HG02588 (cell line): ENCODE measurements around the gene IL16.
"Not testable (repeated sequence)": the region's sequence is repeated elsewhere in the genome, so short reads cannot be mapped to it uniquely, and the experiment has no call there.

Experiments used
- ATAC-seq: cut with Tn5 transposase; IDR thresholded peaks from one replicate; pipeline ENCODE4 v1.9.1; 2021; ENCODE audit warnings: mild to moderate bottlenecking, moderate library complexity; ENCODE audit not compliant: unreplicated experiment

The IL16 gene

DNA sequence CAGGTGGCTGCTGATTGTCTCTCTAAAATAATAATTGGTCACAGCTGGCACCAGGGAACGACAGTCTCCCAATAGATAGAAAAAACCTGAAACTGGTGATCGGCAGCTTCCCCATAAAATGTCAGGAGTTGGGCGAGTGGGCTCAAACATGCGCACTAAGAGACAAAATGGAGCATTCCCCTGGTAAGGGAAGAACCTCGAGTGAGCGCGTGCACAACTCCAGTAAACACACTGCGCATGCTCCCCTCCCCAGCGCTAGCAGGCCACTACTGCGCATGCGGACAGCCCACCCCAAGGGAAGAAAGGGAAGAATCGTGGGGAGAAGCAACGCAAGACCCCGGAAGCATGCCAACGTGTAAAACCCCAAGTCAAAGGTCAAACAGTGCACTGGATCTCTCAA lies 134.9 kb downstream of the IL16 start:
- ATAC-seq, result no peak

DNA sequence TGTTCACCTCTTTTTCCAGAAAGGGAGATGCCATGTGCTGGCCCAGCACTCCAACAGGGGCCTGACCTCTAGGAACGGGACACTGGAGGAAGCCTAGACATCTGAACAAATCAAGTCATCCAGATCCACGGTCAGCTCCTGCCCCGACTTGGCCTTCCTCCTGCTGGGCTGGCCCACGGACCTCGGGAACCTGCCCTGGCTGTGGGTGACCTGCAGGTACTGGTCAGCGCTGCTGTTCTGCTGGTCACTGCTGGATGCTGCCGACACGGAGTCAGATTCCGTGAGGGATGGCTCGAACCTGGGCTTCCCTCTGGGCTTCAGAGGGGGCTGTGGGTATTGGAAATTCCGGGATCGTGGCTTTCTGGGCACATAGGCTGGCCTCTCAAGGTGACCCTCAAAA lies 135.6 kb downstream of the IL16 start:
- no peak for ATAC-seq

DNA sequence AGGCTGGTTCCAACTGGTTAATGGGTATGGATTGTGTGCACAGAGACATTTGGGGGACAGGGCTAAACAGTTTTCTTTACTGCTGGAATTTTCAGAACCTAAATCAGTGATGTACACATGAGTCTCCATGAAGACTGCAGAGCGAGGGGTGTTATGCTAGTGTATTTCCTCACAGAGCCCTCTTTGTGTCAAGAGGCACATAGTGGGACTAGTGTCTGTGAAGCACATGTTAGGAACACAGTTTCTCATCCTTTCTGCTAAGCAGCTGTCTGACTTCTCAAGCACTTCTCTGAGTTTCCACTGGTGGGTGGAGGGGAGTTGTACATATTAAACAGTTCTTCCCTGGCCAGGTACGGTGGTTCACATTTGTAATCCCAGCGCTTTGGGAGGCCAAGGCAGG lies 136.7 kb downstream of the IL16 start:
- no peak for ATAC-seq

DNA sequence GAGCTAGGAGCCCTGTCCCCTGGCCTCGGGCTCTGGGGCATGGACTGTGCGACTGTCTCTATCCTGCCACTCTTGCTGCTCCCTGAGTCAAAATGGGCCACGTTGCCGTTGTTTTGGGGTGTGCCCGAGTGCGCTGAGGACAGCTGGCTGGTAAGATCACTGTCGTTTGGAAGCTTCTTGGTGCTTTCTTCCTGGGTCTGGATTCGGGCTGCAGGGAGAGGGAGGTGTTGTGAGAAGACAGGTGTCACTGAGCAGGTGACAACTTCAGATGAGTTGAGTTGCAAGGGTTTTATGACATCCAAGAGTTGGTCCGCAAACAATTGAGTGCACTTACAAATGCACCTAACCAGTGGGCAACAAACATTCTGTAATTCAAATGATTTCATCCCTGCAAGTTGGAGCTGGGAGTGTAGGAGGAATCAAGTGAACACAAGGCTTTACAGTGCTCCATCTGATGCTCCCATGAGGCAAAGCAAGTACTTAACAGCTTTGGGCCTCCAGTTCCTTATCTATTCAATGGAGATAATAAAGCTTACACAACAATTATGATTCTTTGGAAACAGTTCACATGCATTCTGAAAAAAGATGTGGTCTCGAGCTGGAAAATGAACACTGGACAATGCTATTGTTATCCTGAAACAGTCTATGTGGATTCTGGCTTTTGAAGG lies 138.2 kb downstream of the IL16 start:
- ATAC-seq, result no peak

DNA sequence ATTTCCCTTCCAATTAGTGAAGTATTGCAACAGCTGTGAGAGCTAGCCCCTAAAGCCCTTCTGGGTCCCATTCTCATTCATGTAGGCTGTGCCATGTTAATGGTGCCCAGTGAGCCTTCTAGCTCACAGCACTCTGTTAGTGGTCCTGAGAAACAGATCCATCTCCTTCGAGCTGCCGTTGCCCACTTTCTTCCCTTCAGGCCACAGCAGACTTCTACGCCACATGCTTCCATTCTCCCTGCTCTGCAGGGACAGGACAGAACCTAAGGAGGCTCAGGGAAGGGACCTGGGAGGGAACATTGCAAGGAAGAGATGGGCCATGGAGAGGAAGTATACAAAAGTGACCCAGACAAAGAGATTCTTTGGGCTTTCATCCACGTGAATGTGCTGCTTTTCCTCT lies 139.0 kb downstream of the IL16 start:
- ATAC-seq, result no peak

DNA sequence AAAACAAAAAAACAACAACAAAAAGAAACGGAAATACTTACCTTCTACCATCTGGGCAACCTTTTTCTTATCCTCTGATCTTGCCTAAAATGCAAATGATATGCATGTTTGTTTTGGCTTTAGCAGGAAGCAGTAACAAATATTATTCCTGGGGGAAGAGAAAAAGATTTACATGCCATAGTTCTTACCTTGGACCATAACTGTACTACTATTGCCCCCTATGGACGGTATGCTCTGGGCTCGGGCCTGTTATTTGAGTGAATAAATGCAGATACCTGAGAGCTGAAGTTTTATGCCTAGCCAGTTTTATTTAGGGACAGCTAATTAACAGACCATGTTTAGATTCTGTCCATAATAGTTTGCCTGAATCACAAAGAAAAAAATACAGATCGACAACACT lies 139.9 kb downstream of the IL16 start:
- ATAC-seq, result no peak

DNA sequence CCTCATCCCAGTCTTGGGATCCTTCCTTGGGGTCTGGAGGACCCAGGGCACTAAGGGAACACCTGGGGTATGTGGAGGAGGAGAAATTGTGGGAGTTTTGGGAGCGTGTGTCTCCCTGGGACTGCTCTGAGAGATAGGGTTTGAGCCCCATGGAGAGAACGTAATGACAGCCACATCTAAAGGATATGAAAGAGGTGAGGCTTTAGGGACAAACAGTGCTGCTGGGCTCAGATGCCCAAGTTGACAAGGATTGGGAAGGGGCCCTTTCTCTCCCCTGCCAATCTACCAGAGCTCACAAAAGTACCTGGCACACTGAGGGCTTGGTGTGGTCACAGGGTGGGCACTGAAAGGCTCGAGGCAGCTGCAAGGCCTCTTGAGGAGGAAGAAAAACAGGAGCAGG lies 140.6 kb downstream of the IL16 start:
- ATAC-seq, result no peak

DNA sequence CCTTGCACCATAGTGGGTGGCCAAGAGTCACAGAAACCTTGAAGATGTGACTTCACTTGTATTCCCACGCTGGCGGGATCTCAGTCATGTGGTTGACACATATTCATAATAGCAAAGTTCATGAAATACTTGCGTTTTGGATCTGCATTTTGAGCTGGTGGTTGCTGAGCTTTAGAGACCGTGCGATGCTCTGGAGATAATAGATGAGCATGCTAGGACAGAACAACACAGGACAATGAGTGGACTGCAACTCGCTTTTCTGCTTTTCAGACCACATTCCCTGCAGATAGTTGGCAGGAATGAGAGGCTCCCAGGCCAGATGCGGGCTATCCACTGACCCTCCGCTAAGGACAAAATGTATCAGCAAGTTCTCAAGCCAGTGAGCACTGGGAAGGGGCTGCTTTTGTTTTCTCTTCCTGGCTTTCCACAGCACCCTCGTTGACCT lies 141.1 kb downstream of the IL16 start:
- ATAC-seq, result no peak

DNA sequence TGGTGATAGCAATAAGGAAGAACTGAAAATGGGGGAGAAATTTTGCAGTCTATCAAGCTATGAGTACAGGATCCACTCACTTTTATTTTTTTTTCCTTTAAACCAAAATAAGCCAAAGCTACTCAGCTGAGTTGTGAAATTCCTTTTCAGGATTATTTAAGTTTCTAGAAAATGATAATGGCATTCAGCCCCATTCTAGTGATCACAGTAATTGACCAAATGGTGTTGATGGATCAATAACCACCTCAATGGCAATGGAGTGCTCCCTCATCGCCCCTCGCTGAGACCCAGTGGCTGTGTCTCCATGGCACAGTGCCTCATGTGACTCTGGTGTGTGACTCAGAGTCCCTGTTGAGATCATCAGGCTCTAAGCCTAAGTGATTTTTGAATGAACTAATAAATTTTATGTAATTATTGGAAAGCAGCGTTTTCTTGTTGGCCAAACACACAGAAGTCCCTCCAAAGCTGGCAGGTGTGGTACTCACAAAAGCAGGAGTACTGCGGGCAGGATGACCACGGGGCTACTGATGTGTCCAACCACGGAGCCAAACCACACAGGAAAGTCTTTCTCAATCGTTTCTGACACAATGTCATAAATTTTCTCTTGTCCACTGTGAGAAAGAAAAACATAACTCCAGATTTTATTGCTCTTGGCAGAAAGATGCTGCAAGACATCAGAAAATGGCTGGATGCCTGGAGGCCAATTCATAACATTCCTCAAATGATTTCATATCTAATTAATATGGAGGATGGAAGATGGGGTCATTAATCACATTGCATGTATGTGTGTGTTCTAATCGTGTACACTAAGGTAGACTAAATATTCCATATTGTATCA lies 141.7 kb downstream of the IL16 start:
- no peak for ATAC-seq

DNA sequence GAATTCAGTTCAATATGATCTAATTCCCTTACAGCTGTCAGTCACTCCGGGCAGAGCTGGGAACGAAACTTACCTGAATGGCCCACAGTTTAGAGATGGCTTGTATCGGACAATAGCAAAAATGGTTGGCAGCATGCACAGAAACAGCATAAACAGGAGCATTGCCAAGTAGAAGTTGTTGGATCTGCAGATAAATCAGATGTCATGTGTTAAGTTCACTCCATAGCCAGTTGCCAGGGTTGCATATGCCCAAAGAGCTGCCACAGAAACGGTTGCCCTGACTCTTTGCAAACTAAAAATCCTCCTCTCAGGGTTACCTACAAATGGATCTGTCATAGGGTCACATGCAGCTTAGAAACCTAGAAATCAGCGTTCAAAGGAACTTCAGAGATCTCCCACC lies 142.6 kb downstream of the IL16 start:
- no peak for ATAC-seq

DNA sequence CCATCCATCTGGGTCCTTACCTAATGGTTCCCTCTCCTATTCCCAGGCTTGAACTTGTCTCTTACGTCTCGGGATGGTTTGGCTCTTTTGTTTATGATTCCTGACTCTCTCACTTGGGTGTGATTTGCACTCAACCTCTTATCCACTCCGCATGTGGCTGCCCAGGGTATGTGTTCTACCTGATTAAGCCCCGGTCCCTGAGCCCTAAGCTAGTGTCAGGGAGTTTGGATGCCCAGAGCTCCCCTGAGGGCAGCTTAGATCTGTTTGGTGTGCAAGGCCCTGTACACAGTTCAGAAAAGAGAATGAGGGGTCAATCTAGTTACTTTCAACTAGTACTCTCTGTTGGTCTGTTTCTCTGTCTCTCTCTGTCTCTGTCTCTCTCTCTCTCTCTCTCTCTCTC lies 143.2 kb downstream of the IL16 start:
- no peak for ATAC-seq

DNA sequence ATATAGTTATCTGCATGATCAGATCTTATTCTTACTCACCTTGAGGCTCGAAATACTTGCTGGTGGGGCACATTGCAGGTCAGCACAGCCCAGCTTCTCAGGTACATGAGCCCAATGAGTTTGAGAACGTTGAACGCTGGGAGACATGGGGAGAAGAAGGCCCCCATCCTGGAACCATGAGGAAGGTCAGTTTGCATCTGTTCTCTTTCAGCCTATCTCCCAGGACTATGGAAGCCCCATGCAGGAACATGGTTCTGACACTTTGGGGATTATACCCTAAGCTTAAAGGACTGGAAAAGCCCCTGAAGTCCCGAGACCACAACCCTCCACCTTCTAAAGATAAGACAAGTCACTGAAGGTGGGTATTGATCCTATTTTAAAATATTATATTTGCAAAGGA lies 144.7 kb downstream of the IL16 start:
- ATAC-seq, result no peak

DNA sequence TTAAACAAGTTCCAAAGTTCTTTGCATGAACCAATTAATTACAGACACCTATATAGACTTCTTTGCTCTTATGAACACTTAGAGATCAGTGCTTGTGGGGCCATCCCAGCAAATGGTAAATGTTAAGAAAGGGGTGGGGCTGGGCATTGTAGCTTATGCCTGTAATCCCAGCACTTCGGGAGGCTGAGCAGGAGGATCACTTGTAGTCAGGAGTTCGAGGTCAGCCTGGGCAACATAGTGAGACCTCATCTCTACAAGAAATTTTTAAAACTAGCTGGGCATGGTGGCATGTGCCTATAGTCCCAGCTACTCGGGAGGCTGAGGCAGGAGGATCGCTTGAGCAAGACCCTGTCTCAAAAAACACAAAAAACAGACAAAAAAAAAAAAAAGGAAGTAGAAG lies 146.7 kb downstream of the IL16 start:
- ATAC-seq, result no peak

DNA sequence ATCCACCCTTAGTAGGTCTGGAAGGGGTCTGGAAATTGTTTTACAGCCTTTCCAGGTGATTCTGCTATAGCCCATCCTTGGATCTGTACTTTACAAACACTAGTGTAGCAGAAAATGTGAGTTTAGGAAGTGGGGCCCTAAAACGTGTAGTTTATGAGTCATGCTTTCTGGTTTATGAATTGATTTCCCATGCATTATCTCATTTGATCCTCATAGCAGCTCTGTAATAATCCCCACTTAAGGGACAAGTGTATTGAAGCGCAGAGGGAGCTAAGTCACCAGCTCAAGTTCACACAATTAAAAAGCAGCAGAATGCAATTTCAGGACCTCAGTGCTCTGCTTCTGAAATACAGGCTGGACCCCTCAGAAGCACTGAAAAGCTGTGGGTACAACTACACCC lies 149.9 kb downstream of the IL16 start:
- ATAC-seq, result no peak

DNA sequence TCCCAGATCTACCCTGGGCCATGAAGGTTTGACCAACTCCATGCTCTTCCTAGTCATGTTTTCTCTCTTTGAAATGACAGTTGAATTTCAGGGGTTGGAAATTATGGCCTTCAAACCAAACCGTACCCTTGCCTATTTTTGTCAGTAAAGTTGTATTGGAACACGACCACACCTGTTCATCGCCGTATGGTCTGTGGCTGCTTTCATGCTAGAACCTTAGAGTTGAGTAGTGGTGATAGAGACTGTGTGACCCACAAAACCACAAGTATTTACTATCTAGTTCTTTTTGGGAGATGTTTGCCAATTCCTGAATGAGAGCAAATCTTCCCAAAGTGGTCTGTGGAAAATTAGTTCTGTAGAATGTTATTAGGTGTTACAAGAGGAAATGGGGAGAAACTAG lies 151.2 kb downstream of the IL16 start:
- no peak for ATAC-seq

DNA sequence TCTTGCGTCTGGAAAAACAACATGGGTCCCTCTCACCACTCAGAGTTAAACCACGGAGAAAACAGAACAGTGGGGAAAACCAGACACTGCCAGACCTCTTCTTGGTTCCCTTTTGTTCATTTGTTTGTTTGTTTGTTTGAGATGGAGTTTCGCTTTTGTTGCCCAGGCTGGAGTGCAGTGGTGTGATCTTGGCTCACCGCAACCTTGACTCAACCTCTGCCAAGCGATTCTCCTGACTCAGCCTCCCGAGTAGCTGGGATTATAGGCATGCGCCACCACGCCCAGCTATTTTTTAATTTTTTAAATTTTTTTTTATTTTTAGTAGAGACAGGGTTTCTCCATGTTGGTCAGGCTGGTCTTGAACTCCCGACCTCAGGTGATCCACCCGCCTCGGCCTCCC lies 152.0 kb downstream of the IL16 start:
- not testable (repeated sequence) for ATAC-seq

DNA sequence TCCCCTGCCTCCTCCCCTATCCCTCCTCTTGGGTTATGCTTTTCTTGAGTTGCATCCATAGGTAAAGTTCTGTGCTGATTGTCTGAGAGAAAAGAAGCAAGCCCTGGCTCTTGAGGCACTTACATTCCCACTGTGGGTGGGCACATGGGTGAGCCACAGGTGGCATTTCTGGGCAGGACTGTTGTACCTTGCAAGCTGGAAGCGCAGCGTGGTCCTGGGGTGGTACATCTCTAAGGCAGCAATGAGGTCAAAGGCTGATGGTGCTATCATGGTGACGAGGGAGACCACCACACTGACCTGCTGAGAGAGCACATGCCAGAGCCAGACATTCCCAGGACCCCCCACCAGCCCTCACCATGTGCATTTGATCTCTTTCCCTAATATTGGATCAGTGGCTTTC lies 152.6 kb downstream of the IL16 start:
- ATAC-seq, result no peak

DNA sequence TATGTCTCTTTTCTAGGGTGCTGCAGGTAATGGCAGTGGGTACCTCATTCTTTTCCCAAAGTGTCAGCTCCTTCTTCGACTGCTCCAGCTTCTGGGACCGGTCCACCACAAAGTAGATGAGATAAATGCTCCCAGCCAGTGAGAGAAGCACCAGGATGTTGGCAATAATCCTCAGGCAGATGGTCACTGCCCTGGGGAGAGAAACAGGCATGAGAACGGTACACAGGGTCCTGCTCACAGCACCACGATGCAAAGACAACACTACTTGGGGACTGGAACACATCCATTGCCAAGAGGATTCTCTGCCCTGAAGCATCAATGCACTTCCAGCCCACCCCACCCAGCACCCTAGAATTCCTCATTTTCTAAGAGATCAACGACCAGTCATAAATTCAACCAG lies 155.0 kb downstream of the IL16 start:
- no peak for ATAC-seq

DNA sequence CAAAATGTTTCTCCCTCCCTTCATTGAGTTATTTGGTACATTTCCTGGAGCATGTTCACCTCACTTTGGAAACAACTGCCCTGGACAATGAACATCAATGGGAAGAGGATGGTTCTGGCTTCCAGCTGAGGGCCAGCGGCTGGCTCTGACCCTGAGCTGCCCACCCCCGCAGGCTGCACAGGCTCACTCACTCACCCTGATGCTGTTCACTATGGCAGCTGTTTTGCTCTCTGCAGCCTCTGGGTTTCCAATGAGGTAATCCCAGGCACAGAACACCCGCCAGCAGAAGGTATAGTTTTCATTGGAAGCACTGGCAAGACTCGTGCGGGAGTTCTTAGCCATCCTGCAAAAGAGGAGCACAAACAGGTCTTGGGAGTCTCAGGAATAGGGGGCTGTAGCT lies 159.6 kb downstream of the IL16 start:
- no peak for ATAC-seq

DNA sequence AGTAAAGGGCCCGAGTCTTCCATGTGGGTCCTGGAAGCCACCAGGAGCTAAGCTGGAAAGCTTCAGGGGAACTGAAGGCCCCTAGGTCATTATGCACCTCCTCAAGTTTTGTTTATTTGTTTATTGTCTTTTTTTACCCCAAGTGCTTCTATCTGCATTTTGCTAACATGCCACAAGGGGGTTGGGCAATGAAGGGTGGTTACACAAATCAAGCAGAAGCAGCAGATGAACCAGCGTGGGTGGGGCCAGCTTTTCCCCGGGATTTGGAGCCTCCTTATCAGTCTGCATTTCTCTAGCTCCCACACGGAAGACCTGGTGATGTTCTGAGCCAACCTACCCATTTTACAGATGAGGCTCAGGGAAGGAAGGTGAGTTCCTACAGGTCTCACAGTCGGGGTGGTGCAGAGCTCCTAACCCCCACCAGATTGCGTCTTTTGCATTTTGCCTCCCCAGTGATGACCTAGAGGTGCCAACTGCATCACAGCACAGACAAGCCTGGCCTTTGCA lies 160.6 kb downstream of the IL16 start:
- ATAC-seq, result no peak

DNA sequence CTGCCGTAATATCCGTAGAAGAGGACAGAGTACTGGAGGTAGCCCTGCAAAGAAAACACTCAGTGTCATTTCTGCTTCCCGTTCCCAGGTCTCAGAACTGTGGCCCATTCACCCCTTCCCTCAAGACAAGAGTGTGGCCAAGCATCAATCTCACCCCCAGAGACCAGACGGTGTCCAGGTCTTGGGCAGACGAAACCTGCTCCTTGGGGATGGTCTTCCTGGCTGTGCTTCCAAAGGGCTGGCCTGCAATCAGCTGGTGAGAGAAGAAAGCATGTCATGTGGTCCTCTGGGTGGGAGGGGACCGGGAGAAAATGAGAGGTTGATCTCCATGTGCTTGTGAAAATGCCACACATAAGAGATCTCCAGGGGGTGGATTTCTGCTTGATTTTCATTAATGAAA lies 161.6 kb downstream of the IL16 start:
- ATAC-seq, result no peak

DNA sequence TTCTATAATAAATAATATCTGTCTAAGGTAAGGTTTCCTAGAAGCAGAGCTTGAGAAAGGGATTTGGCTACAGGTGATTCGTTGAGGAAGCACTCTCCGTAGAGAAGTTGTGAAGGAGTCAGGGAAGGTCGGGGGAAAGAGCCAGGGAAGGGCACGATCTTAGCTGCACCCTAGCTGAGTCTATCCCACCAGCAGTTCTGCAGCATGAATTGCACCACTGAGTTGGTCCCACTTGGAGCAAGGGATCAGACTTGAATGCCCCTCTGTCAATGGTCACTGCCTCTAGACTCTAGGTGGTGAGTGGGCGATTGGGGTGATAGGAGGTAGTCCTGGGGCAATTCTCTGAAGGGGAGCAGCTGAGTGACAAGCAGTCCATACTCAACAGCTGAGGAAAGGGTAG lies 163.8 kb downstream of the IL16 start:
- ATAC-seq, result no peak
